SK-N-SH (cell line): ENCODE measurements around the gene IPCEF1. TPM values are rescaled to one million over a fixed set of nuclear protein-coding genes. Genes with fewer than 3 reads are reported as not detected.

ENCODE experiments used
- CTCF ChIA-PET: fragments of 300-600, 350-600 bp; formaldehyde crosslinking; extraction: SDS; loops from one replicate; lab custom pipeline; 2021; lab: Yijun Ruan, JAX
- POLR2A ChIA-PET: fragments of 350-600 bp; sonication (Branson Sonifier 250); formaldehyde crosslinking; extraction: SDS; loops from one replicate; lab custom pipeline; 2020; ENCODE audit warnings: antibody characterized with exemption, inconsistent platforms; lab: Yijun Ruan, JAX
- DNase-seq: peaks from one replicate; pipeline ENCODE4 v3.0.0; 2012
- H2AFZ ChIP-seq: fragments of 200-600 bp; sonication (generic); 2 replicates; pipeline ENCODE4 v1.8.1; 2016; ENCODE audit warnings: antibody characterized with exemption, mild to moderate bottlenecking, low read depth
- H3F3A ChIP-seq: fragments of 200-600 bp; sonication (generic); replicated peaks from 2 replicates; pipeline ENCODE3; 2016; ENCODE audit warnings: antibody characterized with exemption, mild to moderate bottlenecking; ENCODE audit not compliant: insufficient read depth
- H3K27ac ChIP-seq, 2 experiments: fragments of 200-500 bp in 1 of 2; fragments of 200-600 bp in 1 of 2; sonication (Bioruptor generic) in 1 of 2; sonication (generic), shearing (Covaris generic) in 1 of 2; 2 replicates each; pipeline versions ENCODE4 v1.5.1 to v1.6.1; 2014 to 2016; ENCODE audit warnings: low read depth in 2 of 2, inconsistent platforms in 1 of 2, low read length in 1 of 2, mild to moderate bottlenecking in 1 of 2, mixed read lengths in 1 of 2
- H3K27me3 ChIP-seq: fragments of 200-600 bp; sonication (generic), shearing (Covaris generic); 2 replicates; pipeline ENCODE4 v1.6.1; 2016; ENCODE audit warnings: mixed run types; ENCODE audit not compliant: insufficient read depth
- H3K36me3 ChIP-seq, 2 experiments: fragments of 200-500 bp in 1 of 2; fragments of 200-600 bp in 1 of 2; sonication (Bioruptor generic) in 1 of 2; sonication (generic) in 1 of 2; replicated peaks in 1 of 2; 2 replicates each; pipeline versions ENCODE3 to v1.5.1; 2014 to 2016; ENCODE audit warnings: low read length in 1 of 2, mild to moderate bottlenecking in 1 of 2; ENCODE audit not compliant: insufficient read depth in 2 of 2, control insufficient read depth in 1 of 2
- H3K4me1 ChIP-seq, 2 experiments: fragments of 200-500 bp in 1 of 2; fragments of 200-600 bp in 1 of 2; sonication (Bioruptor generic) in 1 of 2; sonication (generic), shearing (Covaris generic) in 1 of 2; 2 replicates each; pipeline versions ENCODE4 v1.5.1 to v1.6.1; 2014 to 2016; ENCODE audit warnings: low read depth in 1 of 2, low read length in 1 of 2, mixed run types in 1 of 2; ENCODE audit not compliant: insufficient read depth in 2 of 2, control insufficient read depth in 1 of 2
- H3K4me2 ChIP-seq: fragments of 200-600 bp; sonication (generic), shearing (Covaris generic); 2 replicates; pipeline ENCODE4 v1.6.1; 2017; ENCODE audit warnings: mixed run types
- H3K4me3 ChIP-seq, 2 experiments: fragments of 200-500 bp in 1 of 2; fragments of 200-600 bp in 1 of 2; sonication (Bioruptor generic) in 1 of 2; sonication (generic), shearing (Covaris generic) in 1 of 2; 2 replicates each; pipeline versions ENCODE4 v1.5.1 to v1.8.1; 2014 to 2016; ENCODE audit warnings: low read depth in 2 of 2, inconsistent platforms in 1 of 2, low read length in 1 of 2, mild to moderate bottlenecking in 1 of 2, mixed read lengths in 1 of 2, moderate library complexity in 1 of 2
- H3K79me2 ChIP-seq: fragments of 200-600 bp; sonication (generic); 2 replicates; pipeline ENCODE4 v1.8.1; 2017; ENCODE audit warnings: mild to moderate bottlenecking; ENCODE audit not compliant: insufficient read depth
- H3K9ac ChIP-seq: fragments of 200-600 bp; sonication (generic); 2 replicates; pipeline ENCODE4 v1.6.1; 2017; ENCODE audit warnings: mixed run types
- H3K9me2 ChIP-seq: fragments of 200-600 bp; sonication (generic); 2 replicates; pipeline ENCODE4 v1.6.1; 2017; ENCODE audit warnings: mixed run types
- H3K9me3 ChIP-seq: fragments of 200-600 bp; sonication (generic); 2 replicates; pipeline ENCODE4 v1.6.1; 2017; ENCODE audit warnings: mixed run types, mild to moderate bottlenecking, moderate library complexity
- H4K20me1 ChIP-seq: fragments of 200-600 bp; sonication (generic); 2 replicates; pipeline ENCODE4 v1.6.1; 2017; ENCODE audit warnings: mild to moderate bottlenecking, mixed run types; ENCODE audit not compliant: insufficient read depth
- CHD2 ChIP-seq: fragments of 150-350 bp; IDR thresholded peaks from 2 replicates; pipeline ENCODE4 v1.6.1; 2018; ENCODE audit warnings: low read length; ENCODE audit not compliant: partially characterized antibody
- ELF1 ChIP-seq: IDR thresholded peaks from 2 replicates; pipeline ENCODE4 v1.4.0; 2012
- EZH2phosphoT487 ChIP-seq: fragments of 200-600 bp; sonication (generic); IDR thresholded peaks from 2 replicates; pipeline ENCODE4 v1.6.1; 2017; ENCODE audit warnings: low read depth, mixed run types, mild to moderate bottlenecking, antibody characterized with exemption, moderate library complexity, borderline replicate concordance
- FOSL2 ChIP-seq: IDR thresholded peaks from 2 replicates; pipeline ENCODE4 v1.4.0; 2012; ENCODE audit warnings: low read depth, mild to moderate bottlenecking, moderate library complexity, borderline replicate concordance
- FOXJ3 ChIP-seq: sonication (generic); formaldehyde crosslinking; IDR thresholded peaks from 2 replicates; pipeline ENCODE4 v1.5.1; 2020; ENCODE audit warnings: mild to moderate bottlenecking, missing genetic modification reagents
- FOXM1 ChIP-seq: IDR thresholded peaks from 2 replicates; pipeline ENCODE4 v1.4.0; 2012; ENCODE audit warnings: low read depth, mild to moderate bottlenecking
- GABPA ChIP-seq: IDR thresholded peaks from 2 replicates; pipeline ENCODE4 v1.4.0; 2012; ENCODE audit warnings: low read depth, mild to moderate bottlenecking
- GATA2 ChIP-seq: sonication (generic); formaldehyde crosslinking; IDR thresholded peaks from 2 replicates; pipeline ENCODE4 v1.5.0; 2020; ENCODE audit warnings: mild to moderate bottlenecking, missing genetic modification reagents
- MXI1 ChIP-seq: IDR thresholded peaks from 2 replicates; pipeline ENCODE4 v1.6.1; 2012; ENCODE audit warnings: mild to moderate bottlenecking, low read depth, low read length, improper control_type of control experiment
- PBX3 ChIP-seq: IDR thresholded peaks from 2 replicates; pipeline ENCODE4; 2012
- REST ChIP-seq: IDR thresholded peaks from 2 replicates; pipeline ENCODE4 v1.6.1; 2012; ENCODE audit warnings: mild to moderate bottlenecking, low read depth, low read length, moderate library complexity
- RFX5 ChIP-seq: IDR thresholded peaks from 2 replicates; pipeline ENCODE4 v1.6.1; 2012; ENCODE audit warnings: mild to moderate bottlenecking, improper control_type of control experiment, low read length
- USF1 ChIP-seq: IDR thresholded peaks from 2 replicates; pipeline ENCODE4 v1.4.0; 2012; ENCODE audit warnings: low read depth, borderline replicate concordance
- YY1 ChIP-seq: IDR thresholded peaks from 2 replicates; pipeline ENCODE4 v1.4.0; 2012; ENCODE audit warnings: low read depth, mild to moderate bottlenecking
- WGBS: methylation state at CpG from one replicate; pipeline ENCODE4 v1.1.6; 2017; ENCODE audit warnings: low lambda C conversion rate; 5-methylcytosine and 5-hydroxymethylcytosine counted together
- polyA plus RNA-seq, 3 experiments: library from polyadenylated mRNA; depleted of rRNA; stranded (reverse); fragments of >200 nt; gene quantifications; 2 replicates each; pipeline ENCODE4 v1.2.3, GENCODE V29; 2012

Gene IPCEF1
- polyA plus RNA-seq, 1 of the 3 experiments (the other 2 are of a cell fraction), result not detected

GRCh38 chr6:154359679-154360078 lies 3.1 kb upstream of the IPCEF1 start:
- CTCF ChIA-PET, result no interaction called here

More at GRCh38 chr6:154359679-154360078, 3.1 kb upstream of the IPCEF1 start:
- no peaks in the 10 kb centered on the region for H3K9me2 ChIP-seq
- TF ChIP-seq EZH2phosphoT487 (no peak), REST (no peak), GATA2 (CRISPR knock-in tag) (no peak), MXI1 (no peak), YY1 (no peak), ELF1 (no peak), RFX5 (no peak), CHD2 (no peak), USF1 (no peak), GABPA (no peak), FOSL2 (no peak), FOXJ3 (CRISPR knock-in tag) (no peak), PBX3 (no peak), FOXM1 (no peak)
- no peak overlapping the region for H3K4me2 ChIP-seq
- no peak for DNase-seq
- no peaks in the 10 kb centered on the region for H3K9me3 ChIP-seq
- no peaks in the 10 kb centered on the region for H3K36me3 ChIP-seq
- H3K4me1 ChIP-seq, result no peaks in the 10 kb centered on the region
- H2AFZ ChIP-seq, result no peak overlapping the region
- H3K4me3 ChIP-seq, result no peak overlapping the region
- no peak overlapping the region for H3K9ac ChIP-seq
- no peaks in the 10 kb centered on the region for H3K27me3 ChIP-seq
- no peaks in the 10 kb centered on the region for H4K20me1 ChIP-seq
- H3K27ac ChIP-seq, result no peak overlapping the region
- 84% methylated on average over 4 of the region's 4 CpGs for WGBS
- H3F3A ChIP-seq, result no peaks in the 10 kb centered on the region
- POLR2A ChIA-PET, result no interaction called here
- no peaks in the 10 kb centered on the region for H3K79me2 ChIP-seq
